HPDE6-E6E7 (cell line): ENCODE measurements around the gene L2HGDH.
A peak's percentile ranks its signal among the peaks of the same experiment; 100 is the strongest.

Experiments used
- DNase-seq: peaks from one replicate; pipeline ENCODE4 v3.0.0; 2011; ENCODE audit warnings: missing footprints; ENCODE audit errors: extremely low spot score

Gene L2HGDH

GRCh38 chr14:50288146-50288545, 23.9 kb downstream of the L2HGDH start:
- no peak for DNase-seq

- DNase-seq = no peak
Observed at GRCh38 chr14:50285861-50286260, 26.2 kb downstream of the L2HGDH start.

GRCh38 chr14:50272498-50272897, 39.5 kb downstream of the L2HGDH start:
- DNase-seq = no peak

GRCh38 chr14:50270932-50271331, 41.1 kb downstream of the L2HGDH start:
- no peak for DNase-seq

- no peak for DNase-seq
Observed at GRCh38 chr14:50265029-50265428, 47.0 kb downstream of the L2HGDH start.

- DNase-seq = no peak
Observed at GRCh38 chr14:50263321-50263720, 48.7 kb downstream of the L2HGDH start.

GRCh38 chr14:50262865-50263264, 49.2 kb downstream of the L2HGDH start:
- no peak for DNase-seq

- DNase-seq = no peak
Observed at GRCh38 chr14:50260511-50260910, 51.5 kb downstream of the L2HGDH start.

GRCh38 chr14:50260072-50260471, 52.0 kb downstream of the L2HGDH start:
- DNase-seq = no peak

GRCh38 chr14:50257732-50258131, 54.3 kb downstream of the L2HGDH start:
- DNase-seq = no peak

GRCh38 chr14:50254248-50254647, 57.8 kb downstream of the L2HGDH start:
- no peak for DNase-seq

- no peak for DNase-seq
Observed at GRCh38 chr14:50249136-50249775, 62.8 kb downstream of the L2HGDH start.

GRCh38 chr14:50247245-50247644, 64.8 kb downstream of the L2HGDH start:
- DNase-seq = no peak

GRCh38 chr14:50242566-50243310, 69.3 kb downstream of the L2HGDH start:
- DNase-seq = no peak

GRCh38 chr14:50242096-50242495, 69.9 kb downstream of the L2HGDH start:
- DNase-seq = no peak

GRCh38 chr14:50237427-50237826, 74.6 kb downstream of the L2HGDH start:
- DNase-seq = no peak

- no peak for DNase-seq
Observed at GRCh38 chr14:50233951-50234250, 78.1 kb downstream of the L2HGDH start.

GRCh38 chr14:50233166-50233950, 78.7 kb downstream of the L2HGDH start:
- no peak for DNase-seq

GRCh38 chr14:50232276-50232642, 79.8 kb downstream of the L2HGDH start:
- DNase-seq = no peak

- peak; percentile 74 for DNase-seq
Observed at GRCh38 chr14:50231475-50232275, 80.4 kb downstream of the L2HGDH start, which contains the start of gene SOS2. Gene SOS2, minus strand, starts transcription at chr14:50231578. Its CDS starts 295 bp downstream, at chr14:50231283.

- peak; percentile 35 for DNase-seq
Observed at GRCh38 chr14:50230701-50231474, 81.1 kb downstream of the L2HGDH start.
